DND-41 (cell line): Measurements from ENCODE around the gene LFNG.

Experiments
- ATAC-seq: fragments of 200-7000 bp; cut with Tn5 transposase; 3 replicates; pipeline ENCODE4 v1.9.1; 2021; ENCODE audit warnings: low read depth; ENCODE audit not compliant: insufficient read depth
- DNase-seq: peaks from one replicate; pipeline ENCODE4 v3.0.0-alpha.2; 2020
- H2AFZ ChIP-seq: 2 replicates; pipeline ENCODE4 v1.6.0; 2012; ENCODE audit warnings: low read depth, low read length
- H3K27ac ChIP-seq: 2 replicates; pipeline ENCODE4 v1.5.1; 2012; ENCODE audit warnings: low read length, inconsistent platforms
- H3K27me3 ChIP-seq: fragments of 200-600 bp; sonication (generic); 2 replicates; pipeline ENCODE4 v1.6.0; 2012; ENCODE audit warnings: low read length, mild to moderate bottlenecking, inconsistent platforms; ENCODE audit not compliant: insufficient read depth, poor library complexity
- H3K36me3 ChIP-seq: 2 replicates; pipeline ENCODE4 v1.5.1; 2012; ENCODE audit warnings: low read length, inconsistent platforms; ENCODE audit not compliant: insufficient read depth
- H3K4me1 ChIP-seq: 2 replicates; pipeline ENCODE4 v1.5.1; 2012; ENCODE audit warnings: mild to moderate bottlenecking, low read length; ENCODE audit not compliant: insufficient read depth
- H3K4me2 ChIP-seq: 2 replicates; pipeline ENCODE4 v1.6.0; 2012; ENCODE audit warnings: mild to moderate bottlenecking, moderate library complexity, low read length, inconsistent platforms; ENCODE audit not compliant: insufficient read depth
- H3K4me3 ChIP-seq, 2 experiments: fragments of 200-600 bp in 1 of 2; shearing (Covaris generic) in 1 of 2; 2 replicates each; pipeline ENCODE4 v1.5.1; 2012 to 2016; ENCODE audit warnings: inconsistent platforms in 2 of 2, low read length in 2 of 2, mild to moderate bottlenecking in 2 of 2, low read depth in 1 of 2, moderate library complexity in 1 of 2
- H3K79me2 ChIP-seq: 2 replicates; pipeline ENCODE4 v1.6.0; 2012; ENCODE audit warnings: low read length, inconsistent platforms; ENCODE audit not compliant: insufficient read depth
- H3K9ac ChIP-seq: 2 replicates; pipeline ENCODE4 v1.6.0; 2012; ENCODE audit warnings: low read depth, mild to moderate bottlenecking, inconsistent platforms, low read length, moderate library complexity
- H3K9me3 ChIP-seq: 2 replicates; pipeline ENCODE4 v1.5.1; 2012; ENCODE audit warnings: low read length, moderate library complexity, mild to moderate bottlenecking, inconsistent platforms; ENCODE audit not compliant: insufficient read depth, severe bottlenecking
- H4K20me1 ChIP-seq: 2 replicates; pipeline ENCODE4 v1.6.0; 2012; ENCODE audit warnings: low read length; ENCODE audit not compliant: insufficient read depth
- CTCF ChIP-seq: IDR thresholded peaks from 2 replicates; pipeline ENCODE4 v1.5.1; 2012; ENCODE audit warnings: borderline replicate concordance, low read length, moderate library complexity, mild to moderate bottlenecking; ENCODE audit not compliant: poor library complexity, severe bottlenecking; ENCODE audit errors: extremely low read depth
- EZH2 ChIP-seq: IDR thresholded peaks from 3 replicates; pipeline ENCODE4 v1.6.1; 2012; ENCODE audit warnings: borderline replicate concordance, low read depth, mild to moderate bottlenecking, moderate library complexity, low read length, inconsistent platforms; ENCODE audit not compliant: severe bottlenecking

LFNG gene

GRCh38 chr7:2471396-2471795 lies 48.2 kb upstream of the LFNG start:
- DNase-seq, result peak; percentile 56
- peak; percentile 60 for ATAC-seq
- Histone ChIP-seq H4K20me1 (peaks cover 3% of the 10 kb centered on the region), H3K9ac (no peak overlapping the region), H3K79me2 (no peaks in the 10 kb centered on the region), H3K4me1 (peaks cover 7% of the 10 kb centered on the region; the same call in 1 of the 2 replicates), H3K27ac (no peak overlapping the region), H2AFZ (no peak overlapping the region), H3K9me3 (no peaks in the 10 kb centered on the region), H3K4me2 (no peak overlapping the region), H3K36me3 (no peaks in the 10 kb centered on the region), H3K27me3 (no peaks in the 10 kb centered on the region), H3K4me3 (no peak overlapping the region)
- TF ChIP-seq CTCF (no peak), EZH2 (no peak)

- DNase-seq (no peak), ATAC-seq (no peak)
- Histone ChIP-seq H3K27ac (no peak overlapping the region), H3K79me2 (no peaks in the 10 kb centered on the region), H3K9me3 (no peaks in the 10 kb centered on the region), H3K4me3 (no peak overlapping the region), H3K27me3 (no peaks in the 10 kb centered on the region), H3K4me1 (peaks cover 7% of the 10 kb centered on the region; the same call in 1 of the 2 replicates), H3K36me3 (no peaks in the 10 kb centered on the region), H3K4me2 (no peak overlapping the region), H4K20me1 (peaks cover 3% of the 10 kb centered on the region), H3K9ac (no peak overlapping the region), H2AFZ (no peak overlapping the region)
- TF ChIP-seq EZH2, result no peak
- TF ChIP-seq CTCF, result peak; percentile 6
Observed at GRCh38 chr7:2472739-2473138, 46.8 kb upstream of the LFNG start.

GRCh38 chr7:2473496-2474180 lies 45.9 kb upstream of the LFNG start:
- H4K20me1 ChIP-seq, result peaks cover 3% of the 10 kb centered on the region
- TF ChIP-seq EZH2, result no peak
- TF ChIP-seq CTCF, result no peak
- no peaks in the 10 kb centered on the region for H3K36me3 ChIP-seq
- no peaks in the 10 kb centered on the region for H3K79me2 ChIP-seq
- no peak overlapping the region for H3K4me3 ChIP-seq
- H3K9ac ChIP-seq, result no peak overlapping the region
- no peak overlapping the region for H3K27ac ChIP-seq
- H2AFZ ChIP-seq, result no peak overlapping the region
- no peaks in the 10 kb centered on the region for H3K27me3 ChIP-seq
- DNase-seq (no peak), ATAC-seq (no peak)
- H3K4me1 ChIP-seq, result peaks cover 7% of the 10 kb centered on the region; the same call in 1 of the 2 replicates
- H3K4me2 ChIP-seq, result no peak overlapping the region
- no peaks in the 10 kb centered on the region for H3K9me3 ChIP-seq
